GM12891 (cell line): ENCODE measurements around the gene USP4.

Experiments
- POLR2A ChIP-seq: IDR thresholded peaks from 2 replicates; pipeline ENCODE4 v1.6.1; 2011; ENCODE audit warnings: low read depth, low read length, control low read depth
- POLR2AphosphoS5 ChIP-seq: IDR thresholded peaks from 2 replicates; pipeline ENCODE4 v1.6.1; 2011; ENCODE audit warnings: low read depth, low read length, control low read depth
- POU2F2 ChIP-seq: IDR thresholded peaks from 2 replicates; pipeline ENCODE4 v1.6.1; 2011; ENCODE audit warnings: low read depth, mild to moderate bottlenecking, control low read depth, low read length, moderate library complexity
- SPI1 ChIP-seq: IDR thresholded peaks from 2 replicates; pipeline ENCODE4 v1.6.1; 2011; ENCODE audit warnings: low read depth, low read length, control low read depth
- TAF1 ChIP-seq: IDR thresholded peaks from 2 replicates; pipeline ENCODE4 v1.6.1; 2011; ENCODE audit warnings: low read depth, low read length, control low read depth

- TF ChIP-seq POLR2AphosphoS5, result no peak
- TF ChIP-seq POLR2A, result no peak
- no peak for TF ChIP-seq TAF1
- TF ChIP-seq SPI1, result no peak
- no peak for TF ChIP-seq POU2F2
These were observed 43.5 kb upstream of the USP4 start for GRCh38 chr3:49383387-49383786.
